ENCODE data around the gene SYNPO2. TPM values are rescaled to one million over a fixed set of nuclear protein-coding genes. Genes with fewer than 3 reads are reported as not detected.

The SYNPO2 gene
- total RNA-seq, 1 experiment from 2014 or later = 9.2 TPM

- peak; percentile 55 to 90 for DNase-seq
Observed at GRCh38 chr4:119027811-119028210, 139.2 kb downstream of the SYNPO2 start.

GRCh38 chr4:119028296-119028695 is 139.6 kb downstream of the SYNPO2 start:
- DNase-seq = no peak
- H3K36me3 ChIP-seq = peaks cover 13% of the 10 kb centered on the region
- peak overlapping the region; percentile 35 for H3K27ac ChIP-seq
- H3K4me1 ChIP-seq = peaks cover 15% of the 10 kb centered on the region
- no peaks in the 10 kb centered on the region for H3K27me3 ChIP-seq
- H3K4me3 ChIP-seq = peak overlapping the region; percentile 57
- H3K9me3 ChIP-seq (replicated peaks) = no peaks in the 10 kb centered on the region

More at GRCh38 chr4:119027811-119028210, 139.2 kb downstream of the SYNPO2 start:
- peak overlapping the region; percentile 35 for H3K27ac ChIP-seq
- H3K4me3 ChIP-seq = peak overlapping the region; percentile 57
- no peaks in the 10 kb centered on the region for H3K27me3 ChIP-seq
- peaks cover 11% of the 10 kb centered on the region; the same call in 1 of the 2 replicates for H3K4me1 ChIP-seq
- H3K9me3 ChIP-seq (replicated peaks) = no peaks in the 10 kb centered on the region
- H3K36me3 ChIP-seq = peaks cover 13% of the 10 kb centered on the region

GRCh38 chr4:119029847-119030535 is 141.3 kb downstream of the SYNPO2 start:
- Histone ChIP-seq H3K4me1 (peaks cover 32% of the 10 kb centered on the region), H3K9me3 (replicated peaks) (no peaks in the 10 kb centered on the region), H3K27ac (no peak overlapping the region), H3K27me3 (no peaks in the 10 kb centered on the region), H3K36me3 (peaks cover 13% of the 10 kb centered on the region), H3K4me3 (no peak overlapping the region)
- DNase-seq = no peak

- Histone ChIP-seq H3K4me1 (peaks cover 33% of the 10 kb centered on the region), H3K9me3 (replicated peaks) (no peaks in the 10 kb centered on the region), H3K4me3 (no peak overlapping the region), H3K27me3 (no peaks in the 10 kb centered on the region), H3K27ac (no peak overlapping the region), H3K36me3 (peaks cover 13% of the 10 kb centered on the region)
- DNase-seq = no peak
Observed at GRCh38 chr4:119030536-119030890, 141.9 kb downstream of the SYNPO2 start.

- Histone ChIP-seq H3K36me3 (peaks cover 13% of the 10 kb centered on the region), H3K27ac (no peak overlapping the region), H3K27me3 (no peaks in the 10 kb centered on the region), H3K4me3 (no peak overlapping the region), H3K9me3 (replicated peaks) (no peaks in the 10 kb centered on the region), H3K4me1 (peaks cover 28% of the 10 kb centered on the region)
- DNase-seq = no peak
Observed at GRCh38 chr4:119031218-119031617, 142.6 kb downstream of the SYNPO2 start.

- Histone ChIP-seq H3K27me3 (no peaks in the 10 kb centered on the region), H3K9me3 (replicated peaks) (no peaks in the 10 kb centered on the region), H3K36me3 (peaks cover 13% of the 10 kb centered on the region), H3K4me3 (no peak overlapping the region), H3K4me1 (peaks cover 26% of the 10 kb centered on the region), H3K27ac (peak overlapping the region; percentile 42)
- DNase-seq = no peak
Observed at GRCh38 chr4:119032921-119033685, 144.4 kb downstream of the SYNPO2 start.

GRCh38 chr4:119034276-119035008 is 145.8 kb downstream of the SYNPO2 start:
- DNase-seq = peak; percentile 26 to 53

GRCh38 chr4:119035951-119036737 is 147.5 kb downstream of the SYNPO2 start:
- H3K4me1 ChIP-seq = peaks cover 36% of the 10 kb centered on the region
- DNase-seq = no peak
- no peak overlapping the region for H3K4me3 ChIP-seq
- H3K27me3 ChIP-seq = no peaks in the 10 kb centered on the region
- no peak overlapping the region for H3K27ac ChIP-seq
- no peaks in the 10 kb centered on the region for H3K9me3 ChIP-seq (replicated peaks)
- H3K36me3 ChIP-seq = peaks cover 4% of the 10 kb centered on the region

More at GRCh38 chr4:119034276-119035008, 145.8 kb downstream of the SYNPO2 start:
- peak overlapping the region; percentile 42 for H3K27ac ChIP-seq
- peaks cover 26% of the 10 kb centered on the region for H3K4me1 ChIP-seq
- H3K36me3 ChIP-seq = peaks cover 13% of the 10 kb centered on the region
- no peaks in the 10 kb centered on the region for H3K9me3 ChIP-seq (replicated peaks)
- H3K27me3 ChIP-seq = no peaks in the 10 kb centered on the region
- no peak overlapping the region for H3K4me3 ChIP-seq

- Histone ChIP-seq H3K4me3 (no peak overlapping the region), H3K9me3 (replicated peaks) (no peaks in the 10 kb centered on the region), H3K36me3 (no peaks in the 10 kb centered on the region), H3K27me3 (no peaks in the 10 kb centered on the region), H3K27ac (no peak overlapping the region), H3K4me1 (peaks cover 41% of the 10 kb centered on the region)
- no peak for DNase-seq
Observed at GRCh38 chr4:119037709-119038108, 149.1 kb downstream of the SYNPO2 start.

GRCh38 chr4:119038116-119038841 is 149.6 kb downstream of the SYNPO2 start:
- Histone ChIP-seq H3K27me3 (no peaks in the 10 kb centered on the region), H3K4me3 (no peak overlapping the region), H3K4me1 (peaks cover 37% of the 10 kb centered on the region), H3K36me3 (no peaks in the 10 kb centered on the region), H3K27ac (no peak overlapping the region), H3K9me3 (replicated peaks) (no peaks in the 10 kb centered on the region)
- no peak for DNase-seq

- Histone ChIP-seq H3K27me3 (no peaks in the 10 kb centered on the region), H3K4me1 (peaks cover 29% of the 10 kb centered on the region), H3K36me3 (no peaks in the 10 kb centered on the region), H3K9me3 (replicated peaks) (no peaks in the 10 kb centered on the region), H3K27ac (no peak overlapping the region), H3K4me3 (no peak overlapping the region)
- no peak for DNase-seq
Observed at GRCh38 chr4:119039160-119039559, 150.5 kb downstream of the SYNPO2 start.

- no peak overlapping the region for H3K4me3 ChIP-seq
- H3K36me3 ChIP-seq = no peaks in the 10 kb centered on the region
- H3K9me3 ChIP-seq (replicated peaks) = no peaks in the 10 kb centered on the region
- peak in 1 of 2 experiments; percentile 25 for DNase-seq
- no peak overlapping the region for H3K27ac ChIP-seq
- peaks cover 22% of the 10 kb centered on the region for H3K4me1 ChIP-seq
- no peaks in the 10 kb centered on the region for H3K27me3 ChIP-seq
Observed at GRCh38 chr4:119039779-119040178, 151.1 kb downstream of the SYNPO2 start.

- Histone ChIP-seq H3K4me3 (no peak overlapping the region), H3K9me3 (replicated peaks) (no peaks in the 10 kb centered on the region), H3K36me3 (no peaks in the 10 kb centered on the region), H3K27me3 (no peaks in the 10 kb centered on the region), H3K4me1 (peaks cover 19% of the 10 kb centered on the region), H3K27ac (no peak overlapping the region; the same call in 1 of the 2 replicates)
- DNase-seq = no peak
Observed at GRCh38 chr4:119040261-119040660, 151.6 kb downstream of the SYNPO2 start.
